DND-41 (cell line): ENCODE results near the gene RGS6.

Experiments used
- ATAC-seq: fragments of 200-7000 bp; cut with Tn5 transposase; 3 replicates; pipeline ENCODE4 v1.9.1; 2021; ENCODE audit warnings: low read depth; ENCODE audit not compliant: insufficient read depth
- DNase-seq: peaks from one replicate; pipeline ENCODE4 v3.0.0-alpha.2; 2020
- H2AFZ ChIP-seq: 2 replicates; pipeline ENCODE4 v1.6.0; 2012; ENCODE audit warnings: low read depth, low read length
- H3K27ac ChIP-seq: 2 replicates; pipeline ENCODE4 v1.5.1; 2012; ENCODE audit warnings: low read length, inconsistent platforms
- H3K27me3 ChIP-seq: fragments of 200-600 bp; sonication (generic); 2 replicates; pipeline ENCODE4 v1.6.0; 2012; ENCODE audit warnings: low read length, mild to moderate bottlenecking, inconsistent platforms; ENCODE audit not compliant: insufficient read depth, poor library complexity
- H3K36me3 ChIP-seq: 2 replicates; pipeline ENCODE4 v1.5.1; 2012; ENCODE audit warnings: low read length, inconsistent platforms; ENCODE audit not compliant: insufficient read depth
- H3K4me1 ChIP-seq: 2 replicates; pipeline ENCODE4 v1.5.1; 2012; ENCODE audit warnings: mild to moderate bottlenecking, low read length; ENCODE audit not compliant: insufficient read depth
- H3K4me2 ChIP-seq: 2 replicates; pipeline ENCODE4 v1.6.0; 2012; ENCODE audit warnings: mild to moderate bottlenecking, moderate library complexity, low read length, inconsistent platforms; ENCODE audit not compliant: insufficient read depth
- H3K4me3 ChIP-seq, 2 experiments: fragments of 200-600 bp in 1 of 2; shearing (Covaris generic) in 1 of 2; 2 replicates each; pipeline ENCODE4 v1.5.1; 2012 to 2016; ENCODE audit warnings: inconsistent platforms in 2 of 2, low read length in 2 of 2, mild to moderate bottlenecking in 2 of 2, low read depth in 1 of 2, moderate library complexity in 1 of 2
- H3K79me2 ChIP-seq: 2 replicates; pipeline ENCODE4 v1.6.0; 2012; ENCODE audit warnings: low read length, inconsistent platforms; ENCODE audit not compliant: insufficient read depth
- H3K9ac ChIP-seq: 2 replicates; pipeline ENCODE4 v1.6.0; 2012; ENCODE audit warnings: low read depth, mild to moderate bottlenecking, inconsistent platforms, low read length, moderate library complexity
- H3K9me3 ChIP-seq: 2 replicates; pipeline ENCODE4 v1.5.1; 2012; ENCODE audit warnings: low read length, moderate library complexity, mild to moderate bottlenecking, inconsistent platforms; ENCODE audit not compliant: insufficient read depth, severe bottlenecking
- H4K20me1 ChIP-seq: 2 replicates; pipeline ENCODE4 v1.6.0; 2012; ENCODE audit warnings: low read length; ENCODE audit not compliant: insufficient read depth
- CTCF ChIP-seq: IDR thresholded peaks from 2 replicates; pipeline ENCODE4 v1.5.1; 2012; ENCODE audit warnings: borderline replicate concordance, low read length, moderate library complexity, mild to moderate bottlenecking; ENCODE audit not compliant: poor library complexity, severe bottlenecking; ENCODE audit errors: extremely low read depth
- EZH2 ChIP-seq: IDR thresholded peaks from 3 replicates; pipeline ENCODE4 v1.6.1; 2012; ENCODE audit warnings: borderline replicate concordance, low read depth, mild to moderate bottlenecking, moderate library complexity, low read length, inconsistent platforms; ENCODE audit not compliant: severe bottlenecking

RGS6 gene

GRCh38 chr14:72499746-72500145 is 567.5 kb downstream of the RGS6 start:
- Histone ChIP-seq H2AFZ (no peak overlapping the region), H3K79me2 (no peaks in the 10 kb centered on the region), H3K4me3 (no peak overlapping the region), H3K27me3 (no peaks in the 10 kb centered on the region), H3K9me3 (peaks cover 4% of the 10 kb centered on the region), H3K36me3 (no peaks in the 10 kb centered on the region), H4K20me1 (no peaks in the 10 kb centered on the region), H3K4me1 (no peaks in the 10 kb centered on the region), H3K4me2 (no peak overlapping the region), H3K27ac (no peak overlapping the region), H3K9ac (no peak overlapping the region)
- no peak for ATAC-seq
- no peak for DNase-seq
- TF ChIP-seq CTCF (no peak), EZH2 (no peak)

DNA sequence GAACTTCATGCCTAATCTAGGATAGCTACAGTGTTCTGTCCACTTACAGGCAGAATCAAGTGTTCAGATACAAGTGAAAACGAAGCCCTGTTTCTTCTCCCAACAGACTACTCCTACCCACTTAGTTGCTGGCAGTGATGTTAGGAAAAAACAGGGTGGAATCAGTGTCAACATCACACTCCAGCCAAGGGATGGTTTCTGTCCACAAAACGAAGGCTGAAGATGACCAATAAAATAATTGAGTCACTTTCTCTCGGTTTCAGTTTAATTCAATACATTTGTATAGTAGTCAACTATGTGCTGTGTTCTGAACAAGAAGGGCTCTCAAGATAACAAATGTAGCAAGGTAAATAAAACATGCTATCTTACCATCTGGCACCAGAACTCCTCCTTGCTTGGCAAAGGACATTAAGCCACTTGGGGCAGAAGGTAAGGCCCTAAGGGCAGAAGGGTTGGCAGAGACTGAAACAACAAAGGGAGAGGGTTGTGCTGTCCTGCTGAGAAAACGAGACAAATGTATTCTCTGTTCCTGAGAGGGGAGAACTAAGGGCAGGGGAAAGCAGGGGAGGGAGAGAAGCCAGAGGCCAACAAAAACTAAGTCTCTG is 568.1 kb downstream of the RGS6 start:
- TF ChIP-seq EZH2 (no peak), CTCF (no peak)
- no peak overlapping the region for H3K9ac ChIP-seq
- H3K27me3 ChIP-seq: no peaks in the 10 kb centered on the region
- no peaks in the 10 kb centered on the region for H3K79me2 ChIP-seq
- no peak overlapping the region for H3K4me3 ChIP-seq
- no peak overlapping the region for H2AFZ ChIP-seq
- H3K4me2 ChIP-seq: no peak overlapping the region
- H3K4me1 ChIP-seq: no peaks in the 10 kb centered on the region
- no peaks in the 10 kb centered on the region for H4K20me1 ChIP-seq
- H3K27ac ChIP-seq: no peak overlapping the region
- no peak for ATAC-seq
- DNase-seq: no peak
- peaks cover 4% of the 10 kb centered on the region for H3K9me3 ChIP-seq
- no peaks in the 10 kb centered on the region for H3K36me3 ChIP-seq

DNA sequence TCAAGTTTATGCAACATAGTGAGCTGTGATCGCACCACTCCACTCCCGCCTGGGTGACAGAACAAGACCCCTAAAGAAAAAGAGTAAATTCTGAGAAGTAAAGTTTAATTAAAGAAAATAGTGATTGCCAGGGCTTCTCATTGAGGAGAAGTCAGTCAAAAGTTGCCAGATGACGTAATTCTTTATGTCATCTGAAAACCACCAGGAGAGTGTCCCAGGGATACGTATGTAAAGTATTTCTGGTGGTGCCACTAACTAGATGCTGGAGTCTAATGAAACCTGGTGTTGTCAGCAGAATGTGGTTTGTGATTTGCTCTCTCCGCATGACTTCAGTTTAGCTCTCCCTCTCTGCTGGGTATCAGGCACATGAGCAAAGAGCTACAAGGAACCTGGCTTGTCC is 569.2 kb downstream of the RGS6 start:
- H3K27ac ChIP-seq: no peak overlapping the region
- no peaks in the 10 kb centered on the region for H4K20me1 ChIP-seq
- H3K4me3 ChIP-seq: no peak overlapping the region
- ATAC-seq (no peak), DNase-seq (no peak)
- H3K4me1 ChIP-seq: no peaks in the 10 kb centered on the region
- no peak for TF ChIP-seq CTCF
- no peak for TF ChIP-seq EZH2
- peaks cover 4% of the 10 kb centered on the region for H3K9me3 ChIP-seq
- H3K4me2 ChIP-seq: no peak overlapping the region
- no peak overlapping the region for H2AFZ ChIP-seq
- H3K36me3 ChIP-seq: no peaks in the 10 kb centered on the region
- H3K9ac ChIP-seq: no peak overlapping the region
- H3K79me2 ChIP-seq: no peaks in the 10 kb centered on the region
- no peaks in the 10 kb centered on the region for H3K27me3 ChIP-seq
